ENCODE data around the gene SDHAF1.

DNA sequence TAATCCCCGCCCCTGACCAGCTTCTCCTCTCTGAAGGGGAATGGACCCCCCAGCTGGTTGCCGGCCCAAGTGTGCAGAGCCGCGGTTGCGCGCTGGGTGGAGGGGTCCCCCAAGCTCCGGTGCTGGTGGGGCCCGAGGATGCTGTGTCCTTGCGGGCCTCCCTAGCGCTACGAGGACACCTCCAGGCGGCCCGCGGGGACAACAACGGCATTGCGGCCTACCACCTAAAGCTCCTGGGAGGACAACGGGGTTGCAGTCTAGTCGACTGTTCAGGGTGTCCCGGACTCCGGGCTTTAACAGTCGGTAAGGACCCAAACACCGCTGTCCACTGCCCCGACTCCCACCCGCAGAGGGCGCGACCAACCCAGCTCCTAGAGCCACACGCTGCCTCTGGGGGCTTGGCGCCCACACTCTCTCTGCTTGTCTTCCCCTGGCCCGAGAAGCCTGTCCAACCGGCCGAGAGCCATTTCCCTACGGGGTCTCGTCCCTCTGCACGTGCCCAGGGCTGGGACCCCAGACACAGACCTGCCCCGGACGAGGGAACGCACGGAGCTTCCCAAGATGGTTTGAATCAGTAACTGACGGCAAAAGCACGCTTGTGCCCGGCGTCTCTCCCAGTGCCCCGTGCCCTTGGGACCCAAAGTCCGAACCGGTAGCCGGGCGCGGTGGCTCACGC is 927 bp upstream of the SDHAF1 start:
- TF ChIP-seq, protein P1, sequence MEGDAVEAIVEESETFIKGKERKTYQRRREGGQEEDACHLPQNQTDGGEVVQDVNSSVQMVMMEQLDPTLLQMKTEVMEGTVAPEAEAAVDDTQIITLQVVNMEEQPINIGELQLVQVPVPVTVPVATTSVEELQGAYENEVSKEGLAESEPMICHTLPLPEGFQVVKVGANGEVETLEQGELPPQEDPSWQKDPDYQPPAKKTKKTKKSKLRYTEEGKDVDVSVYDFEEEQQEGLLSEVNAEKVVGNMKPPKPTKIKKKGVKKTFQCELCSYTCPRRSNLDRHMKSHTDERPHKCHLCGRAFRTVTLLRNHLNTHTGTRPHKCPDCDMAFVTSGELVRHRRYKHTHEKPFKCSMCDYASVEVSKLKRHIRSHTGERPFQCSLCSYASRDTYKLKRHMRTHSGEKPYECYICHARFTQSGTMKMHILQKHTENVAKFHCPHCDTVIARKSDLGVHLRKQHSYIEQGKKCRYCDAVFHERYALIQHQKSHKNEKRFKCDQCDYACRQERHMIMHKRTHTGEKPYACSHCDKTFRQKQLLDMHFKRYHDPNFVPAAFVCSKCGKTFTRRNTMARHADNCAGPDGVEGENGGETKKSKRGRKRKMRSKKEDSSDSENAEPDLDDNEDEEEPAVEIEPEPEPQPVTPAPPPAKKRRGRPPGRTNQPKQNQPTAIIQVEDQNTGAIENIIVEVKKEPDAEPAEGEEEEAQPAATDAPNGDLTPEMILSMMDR (IDR thresholded peaks at IDR 0.05; ENCODE audit: extremely low read depth in 1 of 2, insufficient read depth in 1 of 2, low read depth in 1 of 2, low read length in 2 of 2), result peak; percentile 6 to 16
- no peak for TF ChIP-seq POLR2A (IDR thresholded peaks at IDR 0.05; ENCODE audit: low read depth, low read length)
- TF ChIP-seq MAX (IDR thresholded peaks at IDR 0.05; ENCODE audit: insufficient read depth, insufficient read length), result no peak
- TF ChIP-seq FOS (IDR thresholded peaks at IDR 0.05; ENCODE audit: borderline replicate concordance, insufficient read depth, low read length), result no peak
- TF ChIP-seq EZH2 (IDR thresholded peaks at IDR 0.05; ENCODE audit: borderline replicate concordance, low read depth, low read length, severe bottlenecking), result no peak
- TF ChIP-seq POLR2AphosphoS5 (IDR thresholded peaks at IDR 0.05; ENCODE audit: insufficient read depth, low read depth, low read length), result no peak
- TF ChIP-seq JUN (IDR thresholded peaks at IDR 0.05; ENCODE audit: borderline replicate concordance, insufficient read depth, insufficient read length, low read depth), result no peak
- TF ChIP-seq MYC (IDR thresholded peaks at IDR 0.05; ENCODE audit: low read depth, low read length), result no peak
- TF ChIP-seq GATA2 (IDR thresholded peaks at IDR 0.05; ENCODE audit: insufficient read depth, insufficient read length, low read depth, low read length), result no peak
